SK-N-SH treated with all-trans-retinoic acid at 6 μM for 48 hours (cell line): ENCODE data around the gene MCIDAS.

Experiments used
- ATAC-seq: fragments of 200-7000 bp; cut with Tn5 transposase; 3 replicates; pipeline ENCODE4 v1.9.1; 2020; ENCODE audit warnings: mild to moderate bottlenecking, moderate library complexity
- BACH2 ChIP-seq: fragments of 250-450 bp; sonication (Bioruptor Pico); IDR thresholded peaks from 2 replicates; pipeline ENCODE4 v1.9.0; 2021; ENCODE audit warnings: mild to moderate bottlenecking, borderline replicate concordance
- CREB5 ChIP-seq: fragments of 250-450 bp; sonication (Bioruptor Pico); IDR thresholded peaks from 2 replicates; pipeline ENCODE4 v1.5.1; 2020; ENCODE audit warnings: low read depth, mild to moderate bottlenecking, moderate library complexity
- CSRNP3 ChIP-seq: fragments of 250-450 bp; sonication (Bioruptor Pico); IDR thresholded peaks from 2 replicates; pipeline ENCODE4 v1.5.1; 2021; ENCODE audit warnings: mild to moderate bottlenecking, moderate library complexity
- ESRRG ChIP-seq: fragments of 250-450 bp; sonication (Bioruptor Pico); IDR thresholded peaks from 2 replicates; pipeline ENCODE4 v1.6.1; 2021; ENCODE audit warnings: mild to moderate bottlenecking
- ISL1 ChIP-seq: fragments of 250-450 bp; sonication (Bioruptor Pico); IDR thresholded peaks from 2 replicates; pipeline ENCODE4 v2.1.2; 2022; ENCODE audit warnings: mild to moderate bottlenecking, moderate library complexity
- OSR1 ChIP-seq: fragments of 250-450 bp; sonication (Bioruptor Pico); IDR thresholded peaks from 2 replicates; pipeline ENCODE4 v1.8.0; 2022; ENCODE audit warnings: moderate library complexity, mild to moderate bottlenecking, inconsistent platforms
- PATZ1 ChIP-seq: fragments of 250-450 bp; sonication (Bioruptor Pico); IDR thresholded peaks from 2 replicates; pipeline ENCODE4 v1.8.0; 2020; ENCODE audit warnings: mild to moderate bottlenecking, moderate library complexity, borderline replicate concordance
- PPARA ChIP-seq: fragments of 250-450 bp; sonication (Bioruptor Pico); IDR thresholded peaks from 2 replicates; pipeline ENCODE4 v1.5.0; 2020; ENCODE audit warnings: mild to moderate bottlenecking, borderline replicate concordance
- RARB ChIP-seq: fragments of 250-450 bp; sonication (Bioruptor Pico); IDR thresholded peaks from 2 replicates; pipeline ENCODE4 v1.8.0; 2021; ENCODE audit warnings: mild to moderate bottlenecking, moderate library complexity
- TOX ChIP-seq: fragments of 250-450 bp; sonication (Bioruptor Pico); IDR thresholded peaks from 2 replicates; pipeline ENCODE4 v1.8.0; 2021; ENCODE audit warnings: mild to moderate bottlenecking, moderate library complexity, borderline replicate concordance
- TSHZ2 ChIP-seq: fragments of 250-450 bp; sonication (Bioruptor Pico); IDR thresholded peaks from 2 replicates; pipeline ENCODE4 v1.5.0; 2020; ENCODE audit warnings: mild to moderate bottlenecking, moderate library complexity
- ZC3H10 ChIP-seq: fragments of 250-450 bp; sonication (Bioruptor Pico); IDR thresholded peaks from 2 replicates; pipeline ENCODE4 v1.5.1; 2021; ENCODE audit warnings: mild to moderate bottlenecking, moderate library complexity
- ZFP30 ChIP-seq: fragments of 450-650 bp; formaldehyde crosslinking; IDR thresholded peaks from 2 replicates; pipeline ENCODE4 v1.5.0; 2022; ENCODE audit warnings: mild to moderate bottlenecking, moderate library complexity
- ZNF70 ChIP-seq: fragments of 450-650 bp; formaldehyde crosslinking; IDR thresholded peaks from 2 replicates; pipeline ENCODE4 v1.5.0; 2020; ENCODE audit warnings: mild to moderate bottlenecking, moderate library complexity
- ZNF8 ChIP-seq: fragments of 450-650 bp; formaldehyde crosslinking; IDR thresholded peaks from 2 replicates; pipeline ENCODE4 v1.5.0; 2020; ENCODE audit warnings: mild to moderate bottlenecking, moderate library complexity

Gene MCIDAS

GRCh38 chr5:55223812-55224240, 3.3 kb downstream of the MCIDAS start:
- ATAC-seq, result no peak
- TF ChIP-seq ZFP30 (CRISPR knock-in tag) (no peak), CREB5 (CRISPR knock-in tag) (no peak), PATZ1 (CRISPR knock-in tag) (no peak), BACH2 (CRISPR knock-in tag) (no peak), TSHZ2 (no peak), CSRNP3 (CRISPR knock-in tag) (no peak), OSR1 (CRISPR knock-in tag) (no peak)

- no peak for TF ChIP-seq ZC3H10 (CRISPR knock-in tag)
- TF ChIP-seq ESRRG (CRISPR knock-in tag), result no peak
- no peak for TF ChIP-seq ISL1
- no peak for TF ChIP-seq RARB (CRISPR knock-in tag)
- TF ChIP-seq, all 23 proteins: peak for 0
- no peak for ATAC-seq
Observed at GRCh38 chr5:55222985-55223811, 3.9 kb downstream of the MCIDAS start.

- TF ChIP-seq OSR1 (CRISPR knock-in tag) (no peak), PPARA (no peak), RARB (CRISPR knock-in tag) (no peak), ZNF70 (CRISPR knock-in tag) (no peak), CREB5 (CRISPR knock-in tag) (no peak), ZC3H10 (CRISPR knock-in tag) (no peak)
- ATAC-seq, result no peak
Observed at GRCh38 chr5:55222092-55222984, 4.8 kb downstream of the MCIDAS start.

GRCh38 chr5:55220433-55221185, 6.5 kb downstream of the MCIDAS start:
- ATAC-seq, result peak; percentile 45
- TF ChIP-seq TOX (CRISPR knock-in tag), result no peak
- TF ChIP-seq BACH2 (CRISPR knock-in tag), result no peak
- TF ChIP-seq ZNF8 (CRISPR knock-in tag), result no peak
